Large intestine (tissue), 3 donors: Measurements from ENCODE around the gene FXN. TPM values are rescaled to one million over a fixed set of nuclear protein-coding genes. Genes with fewer than 3 reads are reported as not detected.

Source experiments
- DNase-seq, 2 donors: peaks; one replicate each; pipeline versions ENCODE4 v3.0.0 to v3.0.0-alpha.2; 2013
- H3K27ac ChIP-seq: one replicate; pipeline ENCODE4 v1.5.1; 2013; ENCODE audit warnings: low read length
- H3K27me3 ChIP-seq: 2 replicates; pipeline ENCODE4 v1.6.1; 2013; ENCODE audit warnings: low read length; ENCODE audit not compliant: control insufficient read depth, insufficient read depth
- H3K36me3 ChIP-seq: 2 replicates; pipeline ENCODE4 v1.6.1; 2013; ENCODE audit warnings: low read length; ENCODE audit not compliant: control insufficient read depth, insufficient read depth
- H3K4me1 ChIP-seq: one replicate; pipeline ENCODE4 v1.6.1; 2013; ENCODE audit warnings: low read length; ENCODE audit not compliant: control insufficient read depth, insufficient read depth
- H3K4me3 ChIP-seq: one replicate; pipeline ENCODE4 v1.5.1; 2013; ENCODE audit warnings: low read length
- H3K9me3 ChIP-seq: one replicate; pipeline ENCODE4 v1.6.1; 2013; ENCODE audit warnings: mild to moderate bottlenecking, low read depth, low read length, moderate library complexity; ENCODE audit not compliant: control insufficient read depth
- WGBS: methylation state at CpG from one replicate; pipeline ENCODE4 v1.1.5; 2013; ENCODE audit warnings: low lambda C conversion rate; ENCODE audit not compliant: insufficient coverage; 5-methylcytosine and 5-hydroxymethylcytosine counted together
- polyA plus RNA-seq: library from polyadenylated mRNA; unstranded; fragments of 120-200 nt; gene quantifications from one replicate; pipeline ENCODE4 v1.2.1, GENCODE V29; 2013

FXN gene
- polyA plus RNA-seq, 1 donor, result 12.4 TPM

- 100% methylated on average over 1 of the region's 5 CpGs for WGBS
- H3K4me3 ChIP-seq, result no peak overlapping the region
- H3K4me1 ChIP-seq, result no peaks in the 10 kb centered on the region
- H3K9me3 ChIP-seq, result no peaks in the 10 kb centered on the region
- no peaks in the 10 kb centered on the region for H3K27me3 ChIP-seq
- no peak for DNase-seq
- peaks cover 23% of the 10 kb centered on the region for H3K36me3 ChIP-seq
- H3K27ac ChIP-seq, result no peak overlapping the region
Measured at GRCh38 chr9:69062195-69062594, 26.6 kb downstream of the FXN start.

GRCh38 chr9:69063839-69064238 lies 28.3 kb downstream of the FXN start:
- no peak overlapping the region for H3K4me3 ChIP-seq
- H3K36me3 ChIP-seq, result peaks cover 27% of the 10 kb centered on the region
- H3K9me3 ChIP-seq, result no peaks in the 10 kb centered on the region
- H3K27me3 ChIP-seq, result no peaks in the 10 kb centered on the region
- H3K27ac ChIP-seq, result no peak overlapping the region
- H3K4me1 ChIP-seq, result no peaks in the 10 kb centered on the region
- no CpG with 5 or more reads among the region's 4 CpGs for WGBS
- no peak for DNase-seq

GRCh38 chr9:69065660-69066059 lies 30.1 kb downstream of the FXN start:
- H3K36me3 ChIP-seq, result peaks cover 30% of the 10 kb centered on the region
- H3K9me3 ChIP-seq, result no peaks in the 10 kb centered on the region
- no peak overlapping the region for H3K27ac ChIP-seq
- no peaks in the 10 kb centered on the region for H3K4me1 ChIP-seq
- no CpG with 5 or more reads among the region's 1 CpG for WGBS
- H3K4me3 ChIP-seq, result no peak overlapping the region
- H3K27me3 ChIP-seq, result no peaks in the 10 kb centered on the region
- DNase-seq, result no peak

GRCh38 chr9:69066955-69067354 lies 31.4 kb downstream of the FXN start:
- H3K36me3 ChIP-seq, result peaks cover 27% of the 10 kb centered on the region
- H3K4me1 ChIP-seq, result no peaks in the 10 kb centered on the region
- H3K4me3 ChIP-seq, result no peak overlapping the region
- no CpG with 5 or more reads among the region's 27 CpGs for WGBS
- no peaks in the 10 kb centered on the region for H3K9me3 ChIP-seq
- no peak overlapping the region for H3K27ac ChIP-seq
- no peak for DNase-seq
- H3K27me3 ChIP-seq, result no peaks in the 10 kb centered on the region

- H3K27me3 ChIP-seq, result no peaks in the 10 kb centered on the region
- H3K4me1 ChIP-seq, result no peaks in the 10 kb centered on the region
- H3K36me3 ChIP-seq, result peaks cover 27% of the 10 kb centered on the region
- no peaks in the 10 kb centered on the region for H3K9me3 ChIP-seq
- H3K27ac ChIP-seq, result no peak overlapping the region
- H3K4me3 ChIP-seq, result no peak overlapping the region
- no CpG with 5 or more reads among the region's 7 CpGs for WGBS
- no peak for DNase-seq
Measured at GRCh38 chr9:69070201-69070600, 34.6 kb downstream of the FXN start.

GRCh38 chr9:69071059-69071458 lies 35.5 kb downstream of the FXN start:
- no peak overlapping the region for H3K4me3 ChIP-seq
- H3K27me3 ChIP-seq, result no peaks in the 10 kb centered on the region
- H3K36me3 ChIP-seq, result peaks cover 23% of the 10 kb centered on the region
- H3K27ac ChIP-seq, result no peak overlapping the region
- no peak for DNase-seq
- WGBS, result no CpG with 5 or more reads among the region's 3 CpGs
- no peaks in the 10 kb centered on the region for H3K9me3 ChIP-seq
- no peaks in the 10 kb centered on the region for H3K4me1 ChIP-seq

- H3K9me3 ChIP-seq, result no peaks in the 10 kb centered on the region
- H3K4me3 ChIP-seq, result no peak overlapping the region
- H3K27me3 ChIP-seq, result no peaks in the 10 kb centered on the region
- WGBS, result no CpG with 5 or more reads among the region's 4 CpGs
- no peaks in the 10 kb centered on the region for H3K4me1 ChIP-seq
- no peak for DNase-seq
- H3K27ac ChIP-seq, result no peak overlapping the region
- H3K36me3 ChIP-seq, result peaks cover 5% of the 10 kb centered on the region
Measured at GRCh38 chr9:69073103-69073502, 37.6 kb downstream of the FXN start.

- no CpG with 5 or more reads among the region's 2 CpGs for WGBS
- no peaks in the 10 kb centered on the region for H3K27me3 ChIP-seq
- H3K4me3 ChIP-seq, result no peak overlapping the region
- no peak overlapping the region for H3K27ac ChIP-seq
- no peak for DNase-seq
- H3K9me3 ChIP-seq, result no peaks in the 10 kb centered on the region
- H3K4me1 ChIP-seq, result no peaks in the 10 kb centered on the region
- H3K36me3 ChIP-seq, result peaks cover 2% of the 10 kb centered on the region
Measured at GRCh38 chr9:69074801-69075200, 39.2 kb downstream of the FXN start.

- Histone ChIP-seq H3K27me3 (no peaks in the 10 kb centered on the region), H3K36me3 (no peaks in the 10 kb centered on the region)
- 100% methylated on average over 1 of the region's 5 CpGs for WGBS
Measured at GRCh38 chr9:69076550-69076949, 41.0 kb downstream of the FXN start.

GRCh38 chr9:69078069-69078468 lies 42.5 kb downstream of the FXN start:
- Histone ChIP-seq H3K4me1 (no peaks in the 10 kb centered on the region), H3K4me3 (no peak overlapping the region), H3K27me3 (no peaks in the 10 kb centered on the region), H3K9me3 (no peaks in the 10 kb centered on the region), H3K36me3 (no peaks in the 10 kb centered on the region), H3K27ac (no peak overlapping the region)
- DNase-seq, result no peak
- whole genome bisulfite sequencing, result 25% methylated on average over 1 of the region's 2 CpGs

More at GRCh38 chr9:69076550-69076949, 41.0 kb downstream of the FXN start:
- H3K9me3 ChIP-seq, result no peaks in the 10 kb centered on the region
- no peaks in the 10 kb centered on the region for H3K4me1 ChIP-seq
- no peak overlapping the region for H3K4me3 ChIP-seq
- no peak for DNase-seq
- H3K27ac ChIP-seq, result no peak overlapping the region

GRCh38 chr9:69078581-69078980 lies 43.0 kb downstream of the FXN start:
- no peaks in the 10 kb centered on the region for H3K9me3 ChIP-seq
- no peaks in the 10 kb centered on the region for H3K36me3 ChIP-seq
- H3K4me3 ChIP-seq, result no peak overlapping the region
- no peaks in the 10 kb centered on the region for H3K27me3 ChIP-seq
- H3K27ac ChIP-seq, result no peak overlapping the region
- WGBS, result no CpG with 5 or more reads among the region's 1 CpG
- no peak for DNase-seq
- no peaks in the 10 kb centered on the region for H3K4me1 ChIP-seq
